ENCODE measurements around the gene CD93.

The CD93 gene

GRCh38 chr20:23072892-23073586 is 13.1 kb downstream of the CD93 start:
- no peak overlapping the region for H3K27ac Mint-ChIP-seq
- no peaks in the 10 kb centered on the region for H3K9me3 Mint-ChIP-seq
- H3K4me3 Mint-ChIP-seq, result no peak overlapping the region
- H3K4me1 Mint-ChIP-seq, result no peaks in the 10 kb centered on the region
- peaks cover 3% of the 10 kb centered on the region for H3K27me3 Mint-ChIP-seq
- CTCF ChIA-PET, result no interaction called here
- H3K36me3 Mint-ChIP-seq, result no peaks in the 10 kb centered on the region
- no peak for DNase-seq

GRCh38 chr20:23071996-23072395 is 14.1 kb downstream of the CD93 start:
- Mint-ChIP-seq H3K27ac (no peak overlapping the region), H3K36me3 (no peaks in the 10 kb centered on the region), H3K9me3 (no peaks in the 10 kb centered on the region)

GRCh38 chr20:23071398-23071797 is 14.7 kb downstream of the CD93 start:
- no peak overlapping the region for H3K4me3 Mint-ChIP-seq
- no peaks in the 10 kb centered on the region for H3K4me1 Mint-ChIP-seq
- no peaks in the 10 kb centered on the region for H3K27me3 Mint-ChIP-seq
- no peaks in the 10 kb centered on the region for H3K36me3 Mint-ChIP-seq
- no peak overlapping the region for H3K27ac Mint-ChIP-seq
- CTCF ChIA-PET, result no interaction called here
- DNase-seq, result no peak
- H3K9me3 Mint-ChIP-seq, result no peaks in the 10 kb centered on the region

More at GRCh38 chr20:23071996-23072395, 14.1 kb downstream of the CD93 start:
- no peak for DNase-seq
- Mint-ChIP-seq H3K4me3 (no peak overlapping the region), H3K27me3 (no peaks in the 10 kb centered on the region), H3K4me1 (no peaks in the 10 kb centered on the region)
- CTCF ChIA-PET, result no interaction called here

GRCh38 chr20:23069108-23069507 is 17.0 kb downstream of the CD93 start:
- no peak overlapping the region for H3K4me3 Mint-ChIP-seq
- H3K27me3 Mint-ChIP-seq, result no peaks in the 10 kb centered on the region
- no peaks in the 10 kb centered on the region for H3K36me3 Mint-ChIP-seq
- no peaks in the 10 kb centered on the region for H3K9me3 Mint-ChIP-seq
- no peaks in the 10 kb centered on the region for H3K4me1 Mint-ChIP-seq
- H3K27ac Mint-ChIP-seq, result no peak overlapping the region
- CTCF ChIA-PET, result no interaction called here
- no peak for DNase-seq

- DNase-seq, result no peak
- Mint-ChIP-seq H3K4me1 (no peaks in the 10 kb centered on the region), H3K4me3 (no peak overlapping the region), H3K9me3 (no peaks in the 10 kb centered on the region), H3K27ac (no peak overlapping the region), H3K36me3 (no peaks in the 10 kb centered on the region), H3K27me3 (no peaks in the 10 kb centered on the region)
- CTCF ChIA-PET, result no interaction called here
Observed at GRCh38 chr20:23068283-23068682, 17.8 kb downstream of the CD93 start.

GRCh38 chr20:23066772-23067171 is 19.4 kb downstream of the CD93 start:
- no peak for DNase-seq
- Mint-ChIP-seq H3K4me1 (no peaks in the 10 kb centered on the region), H3K36me3 (no peaks in the 10 kb centered on the region), H3K27ac (no peak overlapping the region), H3K9me3 (no peaks in the 10 kb centered on the region), H3K4me3 (no peak overlapping the region), H3K27me3 (peaks cover 8% of the 10 kb centered on the region)
- CTCF ChIA-PET, result interaction anchor here (1.5 kb wide), 1 partner anchor 375 kb away, joined by 4 read pairs; no protein-coding TSS in a partner anchor

- no peaks in the 10 kb centered on the region for H3K36me3 Mint-ChIP-seq
- H3K27me3 Mint-ChIP-seq, result peaks cover 14% of the 10 kb centered on the region
- DNase-seq, result no peak
- H3K27ac Mint-ChIP-seq, result no peak overlapping the region
- no peaks in the 10 kb centered on the region for H3K9me3 Mint-ChIP-seq
- H3K4me1 Mint-ChIP-seq, result no peaks in the 10 kb centered on the region
- no peak overlapping the region for H3K4me3 Mint-ChIP-seq
- CTCF ChIA-PET, result interaction anchor here (1.0 kb wide), 2 partner anchors 12 to 14 kb away, joined by 3 read pairs; no protein-coding TSS in a partner anchor
Observed at GRCh38 chr20:23065266-23066201, 20.6 kb downstream of the CD93 start.

- Mint-ChIP-seq H3K4me3 (no peak overlapping the region), H3K36me3 (no peaks in the 10 kb centered on the region), H3K9me3 (no peaks in the 10 kb centered on the region), H3K27me3 (peaks cover 16% of the 10 kb centered on the region), H3K27ac (no peak overlapping the region), H3K4me1 (no peaks in the 10 kb centered on the region)
- DNase-seq, result no peak
- CTCF ChIA-PET, result no interaction called here
Observed at GRCh38 chr20:23063581-23063980, 22.5 kb downstream of the CD93 start.

- Mint-ChIP-seq H3K36me3 (no peaks in the 10 kb centered on the region), H3K4me1 (no peaks in the 10 kb centered on the region), H3K9me3 (no peaks in the 10 kb centered on the region), H3K27ac (no peak overlapping the region), H3K27me3 (peaks cover 16% of the 10 kb centered on the region), H3K4me3 (no peak overlapping the region)
- CTCF ChIA-PET, result no interaction called here
- no peak for DNase-seq
Observed at GRCh38 chr20:23063168-23063567, 23.0 kb downstream of the CD93 start.

- no peaks in the 10 kb centered on the region for H3K4me1 Mint-ChIP-seq
- H3K36me3 Mint-ChIP-seq, result no peaks in the 10 kb centered on the region
- no peak overlapping the region for H3K27ac Mint-ChIP-seq
- no peak overlapping the region for H3K4me3 Mint-ChIP-seq
- H3K27me3 Mint-ChIP-seq, result peaks cover 16% of the 10 kb centered on the region
- CTCF ChIA-PET, result no interaction called here
- H3K9me3 Mint-ChIP-seq, result no peaks in the 10 kb centered on the region
- no peak for DNase-seq
Observed at GRCh38 chr20:23062632-23063031, 23.5 kb downstream of the CD93 start.

GRCh38 chr20:23061734-23062561 is 24.2 kb downstream of the CD93 start:
- H3K36me3 Mint-ChIP-seq, result no peaks in the 10 kb centered on the region
- H3K27me3 Mint-ChIP-seq, result peaks cover 16% of the 10 kb centered on the region
- H3K9me3 Mint-ChIP-seq, result no peaks in the 10 kb centered on the region
- H3K4me1 Mint-ChIP-seq, result no peaks in the 10 kb centered on the region
- DNase-seq, result no peak
- H3K4me3 Mint-ChIP-seq, result no peak overlapping the region
- H3K27ac Mint-ChIP-seq, result no peak overlapping the region
- CTCF ChIA-PET, result interaction anchor here (2.1 kb wide), 1 partner anchor 11 kb away, joined by 5 read pairs; no protein-coding TSS in a partner anchor

- H3K36me3 Mint-ChIP-seq, result no peaks in the 10 kb centered on the region
Observed at GRCh38 chr20:23061262-23061661, 24.9 kb downstream of the CD93 start.

GRCh38 chr20:23060629-23061028 is 25.5 kb downstream of the CD93 start:
- no peaks in the 10 kb centered on the region for H3K9me3 Mint-ChIP-seq
- H3K4me3 Mint-ChIP-seq, result no peak overlapping the region
- no peaks in the 10 kb centered on the region for H3K4me1 Mint-ChIP-seq
- no peaks in the 10 kb centered on the region for H3K36me3 Mint-ChIP-seq
- CTCF ChIA-PET, result interaction anchor here (2.1 kb wide), 1 partner anchor 10 kb away, joined by 5 read pairs; no protein-coding TSS in a partner anchor
- no peak for DNase-seq
- H3K27ac Mint-ChIP-seq, result no peak overlapping the region
- H3K27me3 Mint-ChIP-seq, result peaks cover 16% of the 10 kb centered on the region

More at GRCh38 chr20:23061262-23061661, 24.9 kb downstream of the CD93 start:
- no peaks in the 10 kb centered on the region for H3K9me3 Mint-ChIP-seq
- no peak overlapping the region for H3K4me3 Mint-ChIP-seq
- H3K27ac Mint-ChIP-seq, result no peak overlapping the region
- H3K27me3 Mint-ChIP-seq, result peaks cover 16% of the 10 kb centered on the region
- no peaks in the 10 kb centered on the region for H3K4me1 Mint-ChIP-seq
- DNase-seq, result no peak
- CTCF ChIA-PET, result interaction anchor here (2.1 kb wide), 1 partner anchor 11 kb away, joined by 5 read pairs; no protein-coding TSS in a partner anchor

- Mint-ChIP-seq H3K27me3 (peaks cover 16% of the 10 kb centered on the region), H3K27ac (no peak overlapping the region), H3K4me1 (no peaks in the 10 kb centered on the region), H3K9me3 (no peaks in the 10 kb centered on the region), H3K36me3 (no peaks in the 10 kb centered on the region), H3K4me3 (no peak overlapping the region)
- no peak for DNase-seq
- CTCF ChIA-PET, result interaction anchor here (2.1 kb wide), 1 partner anchor 9 kb away, joined by 5 read pairs; no protein-coding TSS in a partner anchor
Observed at GRCh38 chr20:23059846-23060245, 26.3 kb downstream of the CD93 start.
